Mesenchymal stem cell (in vitro differentiated cells and primary cell): ENCODE results near the gene MAN2A1.

Source experiments
- DNase-seq: peaks from one replicate; pipeline ENCODE4 v3.0.0-alpha.2; 2013
- H2AFZ ChIP-seq: one replicate; pipeline ENCODE4 v1.6.1; 2013; ENCODE audit warnings: low read depth, mild to moderate bottlenecking, control low read depth, inconsistent platforms, low read length, moderate library complexity
- H2AK5ac ChIP-seq: 2 replicates; pipeline ENCODE4 v1.6.1; 2013; ENCODE audit warnings: low read length, moderate library complexity, mild to moderate bottlenecking, inconsistent platforms; ENCODE audit not compliant: severe bottlenecking
- H2BK120ac ChIP-seq: one replicate; pipeline ENCODE4 v1.6.1; 2013; ENCODE audit warnings: low read depth, mild to moderate bottlenecking, inconsistent platforms, low read length, moderate library complexity
- H2BK12ac ChIP-seq, 2 experiments: one replicate each; pipeline ENCODE4 v1.6.1; 2013; ENCODE audit warnings: inconsistent platforms in 2 of 2, low read length in 2 of 2, mild to moderate bottlenecking in 2 of 2, moderate library complexity in 2 of 2, control low read depth in 1 of 2
- H2BK15ac ChIP-seq: one replicate; pipeline ENCODE4 v1.6.1; 2013; ENCODE audit warnings: mild to moderate bottlenecking, low read depth, inconsistent platforms; ENCODE audit not compliant: poor library complexity, severe bottlenecking
- H2BK5ac ChIP-seq: 2 replicates; pipeline ENCODE4 v1.6.1; 2013; ENCODE audit warnings: low read depth, mild to moderate bottlenecking, low read length, control low read depth, inconsistent platforms; ENCODE audit not compliant: poor library complexity, severe bottlenecking
- H3K14ac ChIP-seq, 2 experiments: one replicate each; pipeline ENCODE4 v1.6.1; 2013; ENCODE audit warnings: inconsistent platforms in 2 of 2, low read length in 2 of 2, control low read depth in 1 of 2, mild to moderate bottlenecking in 1 of 2, moderate library complexity in 1 of 2
- H3K18ac ChIP-seq, 2 experiments: one replicate each; pipeline ENCODE4 v1.6.1; 2013; ENCODE audit warnings: inconsistent platforms in 2 of 2, low read length in 2 of 2, control low read depth in 1 of 2, low read depth in 1 of 2, mild to moderate bottlenecking in 1 of 2
- H3K23ac ChIP-seq, 2 experiments: one replicate each; pipeline ENCODE4 v1.6.1; 2013; ENCODE audit warnings: inconsistent platforms in 2 of 2, low read length in 2 of 2, mild to moderate bottlenecking in 2 of 2, moderate library complexity in 2 of 2, control low read depth in 1 of 2
- H3K27ac ChIP-seq: 2 replicates; pipeline ENCODE4 v1.5.1; 2013; ENCODE audit warnings: mild to moderate bottlenecking, moderate library complexity, low read length, control low read depth, inconsistent platforms; ENCODE audit not compliant: poor library complexity, severe bottlenecking
- H3K27me3 ChIP-seq, 2 experiments: 2 replicates each; pipeline versions ENCODE4 v1.6.1 to v1.7.0; 2013; ENCODE audit warnings: low read length in 2 of 2, mild to moderate bottlenecking in 2 of 2, moderate library complexity in 2 of 2, control low read depth in 1 of 2, inconsistent platforms in 1 of 2; ENCODE audit not compliant: control insufficient read depth in 1 of 2, insufficient read depth in 1 of 2
- H3K36me3 ChIP-seq, 2 experiments: 2 replicates each; pipeline versions ENCODE4 v1.6.1 to v1.7.0; 2013; ENCODE audit warnings: low read length in 2 of 2, control low read depth in 1 of 2, inconsistent platforms in 1 of 2, low read depth in 1 of 2, mild to moderate bottlenecking in 1 of 2; ENCODE audit not compliant: insufficient read depth in 2 of 2, control insufficient read depth in 1 of 2
- H3K4ac ChIP-seq, 2 experiments: one replicate each; pipeline ENCODE4 v1.6.1; 2013; ENCODE audit warnings: inconsistent platforms in 2 of 2, low read length in 2 of 2, mild to moderate bottlenecking in 2 of 2, moderate library complexity in 2 of 2, control low read depth in 1 of 2, low read depth in 1 of 2
- H3K4me1 ChIP-seq: 2 replicates; pipeline ENCODE4 v1.6.1; 2013; ENCODE audit warnings: low read depth, low read length, control low read depth; ENCODE audit not compliant: control insufficient read depth, insufficient read depth
- H3K4me2 ChIP-seq: 2 replicates; pipeline ENCODE4 v1.6.1; 2013; ENCODE audit warnings: low read length, mild to moderate bottlenecking, inconsistent platforms; ENCODE audit not compliant: poor library complexity, severe bottlenecking
- H3K4me3 ChIP-seq, 2 experiments: 2 replicates each; pipeline versions ENCODE4 v1.5.1 to v1.7.0; 2013; ENCODE audit warnings: low read length in 2 of 2, mild to moderate bottlenecking in 2 of 2, control low read depth in 1 of 2, low read depth in 1 of 2; ENCODE audit not compliant: insufficient read depth in 1 of 2
- H3K79me1 ChIP-seq: replicated peaks from 2 replicates; pipeline ENCODE4 v1.6.1; 2013; ENCODE audit warnings: mild to moderate bottlenecking, control low read depth, low read length, inconsistent platforms; ENCODE audit not compliant: poor library complexity, severe bottlenecking
- H3K9ac ChIP-seq: 2 replicates; pipeline ENCODE4 v1.7.0; 2013; ENCODE audit warnings: mild to moderate bottlenecking, low read length, moderate library complexity
- H3K9me3 ChIP-seq: 2 replicates; pipeline ENCODE4 v1.7.0; 2013; ENCODE audit warnings: mild to moderate bottlenecking, low read length; ENCODE audit not compliant: control insufficient read depth
- H4K8ac ChIP-seq: one replicate; pipeline ENCODE4 v1.6.1; 2013; ENCODE audit warnings: inconsistent platforms, mild to moderate bottlenecking, low read length, moderate library complexity
- H4K91ac ChIP-seq: one replicate; pipeline ENCODE4 v1.6.1; 2013; ENCODE audit warnings: mild to moderate bottlenecking, low read length, inconsistent platforms
- WGBS: methylation state at CpG from one replicate; pipeline ENCODE4 v1.1.7; 2013; ENCODE audit warnings: mixed read lengths; 5-methylcytosine and 5-hydroxymethylcytosine counted together

MAN2A1 gene

GRCh38 chr5:109859537-109859936, 169.8 kb downstream of the MAN2A1 start:
- Histone ChIP-seq H3K4ac (no peak overlapping the region), H3K18ac (no peak overlapping the region), H3K79me1 (peaks cover 14% of the 10 kb centered on the region), H2AFZ (no peak overlapping the region), H3K9ac (no peak overlapping the region), H3K4me2 (no peak overlapping the region), H3K36me3 (peaks cover 8 to 60% of the 10 kb centered on the region in 2 experiments), H2AK5ac (no peak overlapping the region), H3K9me3 (no peaks in the 10 kb centered on the region), H4K91ac (no peak overlapping the region), H3K27ac (no peak overlapping the region), H3K4me3 (no peak overlapping the region), H4K8ac (no peak overlapping the region), H3K23ac (no peak overlapping the region), H3K14ac (no peak overlapping the region), H2BK5ac (no peak overlapping the region), H2BK12ac (no peak overlapping the region), H3K27me3 (no peaks in the 10 kb centered on the region), H2BK15ac (no peak overlapping the region), H2BK120ac (no peak overlapping the region), H3K4me1 (no peaks in the 10 kb centered on the region)
- peak; percentile 18 for DNase-seq

- H2AFZ ChIP-seq, result no peak overlapping the region
- peaks cover 6 to 42% of the 10 kb centered on the region in 2 experiments for H3K36me3 ChIP-seq
- no peak overlapping the region for H2BK5ac ChIP-seq
- H2AK5ac ChIP-seq, result no peak overlapping the region
- H3K23ac ChIP-seq, result no peak overlapping the region
- 90% methylated on average over 2 of the region's 2 CpGs for WGBS
- no peak overlapping the region for H4K8ac ChIP-seq
- no peak overlapping the region for H2BK12ac ChIP-seq
- H3K27me3 ChIP-seq, result no peaks in the 10 kb centered on the region
- peaks cover 10% of the 10 kb centered on the region for H3K79me1 ChIP-seq
- H3K4ac ChIP-seq, result no peak overlapping the region
- no peak for DNase-seq
- H3K4me2 ChIP-seq, result no peak overlapping the region
- H2BK120ac ChIP-seq, result no peak overlapping the region
- peaks cover 2% of the 10 kb centered on the region for H3K4me1 ChIP-seq
- no peak overlapping the region for H2BK15ac ChIP-seq
- H4K91ac ChIP-seq, result no peak overlapping the region
- no peak overlapping the region for H3K14ac ChIP-seq
- no peak overlapping the region for H3K27ac ChIP-seq
- H3K4me3 ChIP-seq, result no peak overlapping the region
- no peak overlapping the region for H3K9ac ChIP-seq
- H3K9me3 ChIP-seq, result no peaks in the 10 kb centered on the region
- H3K18ac ChIP-seq, result no peak overlapping the region
Observed at GRCh38 chr5:109862301-109862700, 172.6 kb downstream of the MAN2A1 start.

GRCh38 chr5:109863752-109864151, 174.0 kb downstream of the MAN2A1 start:
- H3K4me2 ChIP-seq, result no peak overlapping the region
- DNase-seq, result no peak
- H4K8ac ChIP-seq, result no peak overlapping the region
- H3K36me3 ChIP-seq, result peaks cover 2 to 35% of the 10 kb centered on the region in 2 experiments
- H2AK5ac ChIP-seq, result no peak overlapping the region
- H3K23ac ChIP-seq, result no peak overlapping the region
- no peak overlapping the region for H3K4me3 ChIP-seq
- H3K79me1 ChIP-seq, result peaks cover 7% of the 10 kb centered on the region
- H2BK12ac ChIP-seq, result no peak overlapping the region
- no peak overlapping the region for H3K4ac ChIP-seq
- no peak overlapping the region for H2BK5ac ChIP-seq
- H3K27ac ChIP-seq, result no peak overlapping the region
- no peak overlapping the region for H2BK120ac ChIP-seq
- peaks cover 2% of the 10 kb centered on the region for H3K4me1 ChIP-seq
- H2AFZ ChIP-seq, result no peak overlapping the region
- H3K9me3 ChIP-seq, result no peaks in the 10 kb centered on the region
- no peaks in the 10 kb centered on the region for H3K27me3 ChIP-seq
- no peak overlapping the region for H3K18ac ChIP-seq
- no peak overlapping the region for H4K91ac ChIP-seq
- H3K14ac ChIP-seq, result no peak overlapping the region
- H2BK15ac ChIP-seq, result no peak overlapping the region
- WGBS, result no CpG with 5 or more reads among the region's 1 CpG
- peak overlapping the region; percentile 20 for H3K9ac ChIP-seq

- no peak overlapping the region for H2BK15ac ChIP-seq
- H3K9me3 ChIP-seq, result no peaks in the 10 kb centered on the region
- H2BK5ac ChIP-seq, result no peak overlapping the region
- peak overlapping the region; percentile 17 for H3K9ac ChIP-seq
- H3K36me3 ChIP-seq, result peaks cover 0 to 31% of the 10 kb centered on the region in 2 experiments
- WGBS, result 3% methylated on average over 2 of the region's 2 CpGs
- H2AFZ ChIP-seq, result no peak overlapping the region
- H3K27ac ChIP-seq, result peak overlapping the region; percentile 14
- H3K4me1 ChIP-seq, result peaks cover 2% of the 10 kb centered on the region
- no peak overlapping the region for H4K91ac ChIP-seq
- H2AK5ac ChIP-seq, result no peak overlapping the region
- peaks cover 2% of the 10 kb centered on the region for H3K79me1 ChIP-seq
- no peak overlapping the region for H3K23ac ChIP-seq
- H2BK120ac ChIP-seq, result no peak overlapping the region
- no peak overlapping the region for H2BK12ac ChIP-seq
- no peak overlapping the region for H3K14ac ChIP-seq
- no peak overlapping the region for H4K8ac ChIP-seq
- H3K4me2 ChIP-seq, result no peak overlapping the region
- DNase-seq, result peak; percentile 98
- H3K27me3 ChIP-seq, result no peaks in the 10 kb centered on the region
- no peak overlapping the region for H3K4ac ChIP-seq
- peak overlapping the region in 1 of 2 experiments; percentile 54 for H3K18ac ChIP-seq
- H3K4me3 ChIP-seq, result peak overlapping the region in 1 of 2 experiments; percentile 20
Observed at GRCh38 chr5:109865637-109866036, 175.9 kb downstream of the MAN2A1 start.
